HG03342 (cell line): ENCODE data around the gene XPNPEP2.

Source experiments
- ATAC-seq: cut with Tn5 transposase; IDR thresholded peaks from one replicate; pipeline ENCODE4 v1.9.1; 2021; ENCODE audit warnings: mild to moderate bottlenecking, moderate library complexity; ENCODE audit not compliant: unreplicated experiment

Gene XPNPEP2

DNA sequence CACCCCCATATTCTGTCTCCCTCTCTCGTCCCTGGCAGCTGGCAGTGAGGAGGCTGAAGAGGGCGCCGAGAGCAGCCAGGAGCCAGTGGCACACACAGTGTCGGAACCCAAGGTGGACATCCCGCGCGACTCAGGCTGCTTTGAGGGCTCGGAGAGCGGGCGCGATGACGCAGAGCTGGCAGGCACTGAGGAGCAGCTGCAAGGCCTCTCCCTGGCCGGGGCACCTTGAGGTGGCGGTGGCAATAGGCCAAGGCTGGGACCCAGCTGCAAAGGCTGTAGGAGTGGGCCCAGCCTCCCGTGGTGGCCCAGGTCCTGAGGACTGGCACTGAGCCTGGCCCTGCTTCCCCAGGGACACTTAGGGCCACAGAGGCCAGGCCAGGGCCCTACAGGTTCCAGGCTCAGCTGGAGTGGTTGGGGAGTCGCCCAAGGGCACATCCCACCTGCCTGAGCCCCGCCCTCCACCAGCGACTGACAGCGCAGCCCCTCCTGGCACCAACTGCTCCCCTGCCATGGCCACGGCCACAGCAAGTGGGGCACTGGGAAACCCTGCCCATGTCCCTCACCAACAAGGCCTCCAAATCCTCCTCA is 54.9 kb downstream of the XPNPEP2 start:
- ATAC-seq = no peak

DNA sequence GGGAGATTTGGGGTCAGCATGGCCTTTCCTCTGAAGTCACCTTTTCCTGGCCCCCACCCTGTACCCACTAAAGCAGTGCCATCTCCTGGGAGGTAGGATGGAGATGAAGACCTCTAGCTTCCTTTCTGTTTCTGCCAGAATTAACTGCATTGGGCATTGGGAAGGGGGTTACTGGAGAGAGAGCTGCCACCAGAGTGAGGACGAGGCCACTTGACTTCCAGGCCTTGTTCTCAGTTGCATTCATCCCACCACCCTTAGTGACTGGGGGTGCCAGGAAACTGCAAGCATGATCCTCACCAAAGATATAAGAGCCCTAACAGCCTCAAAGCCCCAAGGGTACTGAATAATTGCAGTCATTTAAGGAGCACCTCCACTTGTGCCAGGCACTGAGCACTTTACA is 56.8 kb downstream of the XPNPEP2 start:
- no peak for ATAC-seq

DNA sequence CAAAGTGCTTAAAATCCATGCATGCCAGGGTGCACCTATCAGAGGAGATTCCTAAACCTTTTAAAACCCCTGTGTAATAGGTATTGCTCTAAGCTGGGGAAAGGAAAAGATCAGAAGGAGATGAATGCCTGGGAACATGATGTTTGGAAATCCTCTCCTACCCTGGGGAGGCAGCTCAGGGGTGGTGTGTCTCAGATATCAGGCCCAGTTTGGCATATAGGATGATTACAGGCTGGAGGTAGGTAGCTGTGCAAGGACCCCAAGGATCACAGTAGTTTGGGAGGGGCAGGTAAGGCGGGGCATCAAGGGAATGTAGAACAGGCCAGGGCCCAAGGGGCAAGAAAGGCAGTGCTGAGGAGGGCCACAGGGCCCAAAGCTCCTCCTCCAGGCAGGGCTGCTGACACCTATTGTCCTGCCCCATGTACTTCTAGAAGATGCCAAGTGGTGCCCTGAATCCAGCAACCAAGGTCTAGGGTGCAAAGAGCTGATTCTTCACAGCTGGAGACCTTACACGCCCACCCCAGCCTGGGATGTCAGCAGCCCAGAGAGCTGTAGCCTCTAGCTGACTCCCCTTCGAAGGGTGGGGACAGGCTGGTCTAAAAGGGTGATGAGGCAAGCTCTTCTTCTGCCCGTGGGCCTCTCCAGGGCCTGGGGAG is 58.6 kb downstream of the XPNPEP2 start:
- no peak for ATAC-seq

DNA sequence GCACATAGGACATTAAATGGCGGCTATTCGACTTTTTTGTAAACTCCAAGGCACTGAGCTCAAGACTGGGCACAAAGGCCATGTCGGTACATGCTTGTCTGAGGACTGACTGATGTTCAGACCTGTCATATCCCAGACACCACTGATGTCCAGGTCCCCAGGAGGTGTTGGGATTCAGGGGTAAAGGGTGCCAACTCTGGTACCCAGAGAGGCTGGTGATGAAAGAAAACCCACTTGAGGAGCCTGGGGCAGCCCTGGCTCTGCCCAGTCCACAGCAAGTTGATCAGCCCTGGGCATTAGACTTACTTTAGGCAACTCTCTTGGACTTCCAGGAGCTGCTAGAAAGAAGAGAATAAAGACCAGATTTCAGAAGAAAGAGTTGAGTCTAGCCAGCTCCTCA is 59.7 kb downstream of the XPNPEP2 start:
- no peak for ATAC-seq

DNA sequence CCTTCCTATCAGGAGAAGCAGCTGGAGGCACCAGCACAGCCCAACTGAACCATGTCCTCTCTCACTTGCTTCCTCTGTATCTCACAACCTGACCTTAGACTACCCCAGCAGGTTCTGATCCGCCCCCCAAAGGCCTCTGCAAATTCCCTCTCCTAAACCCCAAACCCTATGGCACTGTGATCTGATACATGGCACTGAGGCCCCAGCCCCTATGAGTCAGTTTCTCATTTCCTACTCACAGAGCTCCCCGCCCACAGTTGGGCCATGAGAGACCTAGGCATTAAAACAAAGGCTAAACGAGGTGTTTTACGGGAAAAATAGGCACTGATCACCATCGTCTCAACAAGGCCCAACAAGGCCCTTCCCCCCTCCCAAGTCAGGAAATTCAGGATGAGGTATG is 60.1 kb downstream of the XPNPEP2 start:
- no peak for ATAC-seq

DNA sequence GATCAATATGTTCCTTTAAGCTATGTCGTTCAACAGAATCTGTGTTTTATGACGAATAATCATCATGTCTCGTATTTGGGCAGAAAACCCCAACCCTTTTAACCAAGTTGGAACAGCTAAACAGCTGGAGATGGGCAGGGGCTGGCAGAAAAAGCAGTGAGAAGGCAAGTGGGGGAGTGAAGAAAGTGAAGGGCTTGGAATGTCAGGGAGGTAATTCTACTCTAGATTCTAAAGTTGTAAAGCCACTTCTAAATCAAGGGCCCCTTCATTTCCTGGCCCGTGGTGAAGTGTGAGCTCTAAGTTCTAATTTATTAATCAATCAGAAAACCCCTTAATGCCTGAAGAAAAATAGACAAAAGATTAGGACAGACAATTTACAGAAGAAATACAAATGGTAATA is 61.4 kb downstream of the XPNPEP2 start:
- no peak for ATAC-seq

DNA sequence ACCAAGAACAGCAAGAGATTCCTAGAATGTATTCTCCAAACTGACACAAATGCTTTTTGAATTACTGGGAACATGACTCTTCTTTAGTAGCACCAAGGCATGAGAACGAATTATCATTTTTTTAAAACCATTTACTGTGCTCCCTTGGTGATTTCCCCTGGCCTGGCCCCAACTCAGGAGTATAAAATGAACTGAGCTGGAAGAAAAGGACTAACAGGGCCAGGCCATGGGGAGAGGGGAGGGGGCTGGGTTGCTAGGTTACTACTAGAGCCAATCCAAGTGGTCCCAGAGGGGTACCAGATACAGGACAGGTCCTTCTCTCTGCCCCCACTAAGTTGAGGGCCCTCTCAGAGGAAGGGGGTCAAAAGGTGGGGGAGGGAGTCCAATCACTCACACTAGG is 64.1 kb downstream of the XPNPEP2 start:
- ATAC-seq = no peak

DNA sequence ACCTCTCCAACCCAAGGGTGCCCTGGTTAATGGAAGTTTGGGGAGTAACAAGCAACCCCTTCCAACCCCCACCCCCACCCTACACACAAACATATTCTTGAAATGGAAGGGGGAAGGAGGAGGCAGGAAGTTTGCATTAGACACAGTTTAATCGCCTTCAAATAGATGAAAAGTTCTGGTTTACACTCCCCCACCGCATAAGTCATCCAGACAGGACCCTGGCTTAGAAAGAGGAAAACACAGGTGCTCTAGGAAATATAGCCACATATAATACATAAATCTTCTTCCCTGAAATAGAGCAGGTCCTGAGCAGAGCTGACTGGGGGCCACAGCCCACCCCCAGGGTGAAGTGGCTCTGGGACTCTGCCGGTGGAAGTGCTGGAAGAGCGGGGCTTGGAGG is 66.0 kb downstream of the XPNPEP2 start:
- no peak for ATAC-seq

DNA sequence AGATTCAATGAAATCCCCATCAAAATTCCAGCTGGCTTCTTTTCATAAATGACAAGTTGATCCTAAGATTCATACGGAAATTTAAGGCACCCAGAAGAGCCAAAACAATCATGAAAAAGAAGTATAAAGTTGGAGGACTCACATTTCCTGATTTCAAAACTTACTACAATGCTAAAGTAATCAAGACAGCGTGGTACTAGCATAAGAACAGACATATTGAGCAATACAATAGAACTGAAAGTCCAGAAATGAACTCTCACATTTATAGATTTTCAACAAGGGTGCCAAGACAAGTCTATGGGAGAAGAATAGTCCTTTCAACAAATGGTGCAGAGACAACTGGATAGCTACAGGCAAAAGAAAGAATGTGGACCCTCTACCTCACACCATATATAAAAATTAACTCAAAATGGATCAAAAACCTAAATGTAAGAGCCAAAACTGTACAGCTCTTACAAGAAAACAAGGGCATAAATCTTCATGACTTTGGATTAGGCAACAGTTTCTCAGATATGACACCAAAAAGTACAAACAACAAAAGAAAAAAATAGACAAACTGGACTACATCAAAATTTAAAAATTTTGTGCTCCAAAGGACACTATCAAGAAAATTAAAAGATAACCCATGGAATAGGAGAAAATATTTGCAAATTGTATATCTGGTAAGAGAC is 69.5 kb downstream of the XPNPEP2 start:
- ATAC-seq = no peak

DNA sequence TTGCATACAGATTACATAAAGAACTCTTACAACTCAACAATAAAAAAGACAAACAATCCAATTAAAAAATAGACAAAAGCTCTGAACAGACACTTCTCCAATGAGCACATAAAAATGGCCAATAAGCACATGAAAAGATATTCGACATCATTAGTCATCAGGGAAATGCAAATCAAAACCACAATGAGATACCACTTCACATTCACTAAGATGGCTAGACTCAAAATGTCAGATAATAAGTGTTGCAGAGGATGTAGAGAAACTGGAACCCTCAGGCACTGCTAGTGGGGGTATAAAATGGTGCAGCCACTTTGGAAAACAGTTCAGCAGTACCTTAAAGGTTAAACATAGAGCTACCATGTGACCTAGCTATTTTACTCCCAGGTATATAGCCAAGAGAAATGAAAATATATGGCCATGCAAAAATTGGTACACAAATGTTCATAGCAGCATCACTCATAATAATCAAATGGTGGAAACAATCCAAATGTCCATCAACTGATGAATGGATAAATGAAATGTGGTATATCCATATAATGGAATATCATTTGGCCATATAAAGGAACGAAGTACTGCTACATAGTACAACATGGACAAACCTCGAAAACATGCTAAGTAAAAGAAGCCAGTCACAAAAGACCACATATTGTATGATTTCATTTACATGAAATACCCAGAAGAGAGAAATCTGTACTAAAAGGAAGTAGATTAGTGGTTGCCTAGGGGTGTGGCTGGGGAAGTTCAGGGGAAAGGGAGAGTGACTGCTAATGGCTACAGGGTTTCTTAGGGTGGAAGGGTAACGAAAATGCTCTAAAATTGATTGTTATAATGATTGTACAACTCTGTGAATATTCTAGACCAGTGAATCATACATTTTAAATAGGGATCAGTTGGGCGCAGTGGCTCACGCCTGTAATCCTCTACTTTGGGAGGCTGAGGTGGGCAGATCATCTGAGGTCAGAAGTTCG is 70.3 kb downstream of the XPNPEP2 start:
- ATAC-seq = no peak

DNA sequence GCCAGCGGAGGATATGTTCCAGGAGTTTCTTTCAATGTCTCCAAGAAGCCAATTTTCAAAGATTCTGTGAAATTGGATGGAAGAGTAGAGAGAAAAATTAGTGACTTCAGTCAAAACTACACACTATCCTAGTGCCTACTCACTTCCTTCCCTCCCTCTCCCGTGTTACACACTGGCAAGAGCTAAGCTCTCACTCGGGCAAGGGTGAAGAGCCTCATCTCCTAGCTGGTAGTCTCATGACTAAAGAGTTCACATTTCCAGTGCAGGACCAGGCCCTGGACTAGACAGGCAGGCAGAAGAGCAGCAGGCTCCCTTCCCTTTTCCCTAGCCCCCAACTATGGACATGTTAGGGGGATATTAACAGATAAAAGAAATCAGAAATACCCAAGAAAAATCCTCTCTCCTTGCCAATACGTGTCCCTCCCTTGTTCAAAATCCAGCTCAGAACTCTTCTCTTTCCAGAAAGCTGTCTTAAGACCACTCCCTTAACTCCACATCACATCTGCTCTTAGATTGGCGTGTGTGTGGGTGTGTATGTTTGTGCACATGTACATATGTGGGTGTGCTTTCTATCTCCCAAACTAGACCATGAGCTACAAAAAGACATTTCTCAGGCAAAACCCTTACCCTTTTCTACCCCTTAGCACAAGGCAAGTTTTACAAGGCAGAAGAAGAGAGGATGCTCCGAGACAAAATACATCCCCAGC is 75.0 kb downstream of the XPNPEP2 start:
- no peak for ATAC-seq

DNA sequence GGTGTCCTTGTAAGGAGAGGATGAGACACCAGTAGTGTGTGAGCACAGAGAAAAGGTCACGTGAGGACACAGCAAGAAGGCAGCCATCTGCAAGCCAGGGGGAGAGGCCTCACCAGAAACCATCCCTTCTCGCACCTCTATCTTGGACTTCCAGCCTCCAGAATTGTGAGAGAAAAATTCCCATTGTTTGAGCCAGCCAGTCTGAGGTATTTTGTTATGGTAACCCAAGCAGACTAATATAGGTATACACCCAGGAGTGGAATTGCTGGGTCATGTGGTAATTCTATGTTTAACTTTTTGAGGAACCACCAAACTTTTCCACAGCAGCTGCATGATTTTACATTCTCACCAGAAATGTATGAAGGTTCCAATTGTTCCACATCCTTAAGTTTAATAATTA is 79.3 kb downstream of the XPNPEP2 start:
- no peak for ATAC-seq
